ENCODE data around the gene CWF19L2. TPM values are rescaled to one million over a fixed set of nuclear protein-coding genes. Genes with fewer than 3 reads are reported as not detected.

Gene CWF19L2
- total and polyA plus RNA-seq, 10 donors = 7.4 to 35.7 (median 25.7) TPM

- H3K9me3 ChIP-seq = no peaks in the 10 kb centered on the region
- peaks cover 10 to 34% (median 23%) of the 10 kb centered on the region in 6 donors for H3K4me1 ChIP-seq
- no peaks in the 10 kb centered on the region for H3K27me3 ChIP-seq (replicated peaks in 1 of 7)
- intact Hi-C loops (cut with DNase I; ENCODE audit: low total_unique reads) = no loop called here
- no peak for TF ChIP-seq POLR2A (IDR thresholded peaks at IDR 0.05)
- TF ChIP-seq CTCF (IDR thresholded peaks at IDR 0.05 in 8 of 11, conservative IDR thresholded peaks at IDR 0.05 in 3 of 11) = no peak
- TF ChIP-seq POLR2AphosphoS5 (IDR thresholded peaks at IDR 0.05) = no peak
- WGBS, 5 donors = 0 to 1% (median 1%) methylated on average over 5 to 6 of the region's 6 CpGs
- DNase-seq = no peak
- H3K4me3 ChIP-seq = peak overlapping the region; percentile 63 to 88 (median 78)
- peaks cover 0 to 36% (median 26%) of the 10 kb centered on the region in 6 donors for H3K36me3 ChIP-seq
- peak overlapping the region; percentile 62 to 87 (median 84) for H3K27ac ChIP-seq
These were observed 444 bp downstream of the CWF19L2 start for GRCh38 chr11:107457205-107457557.

DNA sequence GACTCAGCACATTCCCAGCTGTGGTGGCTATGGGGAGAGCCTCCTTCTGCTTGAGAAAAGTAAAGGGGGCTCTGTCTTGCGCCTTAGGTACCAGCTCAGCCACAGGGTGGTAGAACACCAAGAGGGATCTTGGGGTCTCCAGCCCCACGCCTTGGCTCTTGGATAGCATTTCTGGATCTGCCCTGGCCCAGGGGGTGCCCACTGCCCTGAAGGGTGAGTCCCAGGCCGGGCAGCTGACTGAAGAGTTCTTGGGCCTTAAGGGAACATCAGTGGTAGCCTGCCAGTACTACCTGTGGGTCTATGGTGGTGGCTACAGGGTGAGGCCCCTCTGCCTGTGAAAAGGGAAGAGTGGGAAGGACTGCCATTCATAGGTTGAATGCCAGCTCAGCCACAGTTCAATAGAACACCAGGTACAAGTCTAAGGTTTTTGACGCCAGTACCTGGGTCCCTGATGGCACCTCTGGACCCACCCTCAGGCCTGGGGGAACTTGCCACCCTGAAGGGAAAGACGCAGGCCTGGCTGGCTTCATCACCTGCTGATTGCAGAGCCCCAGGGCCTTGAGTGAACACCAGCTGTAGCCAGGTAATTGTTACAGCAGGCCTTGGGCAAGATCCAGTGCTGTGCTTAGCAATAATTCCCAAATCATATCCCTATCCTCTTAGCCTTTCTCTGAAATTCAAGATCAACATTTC is 3.9 kb downstream of the CWF19L2 start:
- Histone ChIP-seq H3K4me1 (peaks cover 10 to 58% (median 24%) of the 10 kb centered on the region in 6 donors), H3K27me3 (replicated peaks in 1 of 7) (no peaks in the 10 kb centered on the region), H3K36me3 (peaks cover 0 to 57% (median 38%) of the 10 kb centered on the region in 6 donors), H3K9me3 (no peaks in the 10 kb centered on the region), H3K4me3 (no peak overlapping the region), H3K27ac (no peak overlapping the region)
- intact Hi-C loops (cut with DNase I; ENCODE audit: low total_unique reads) = no loop called here
- TF ChIP-seq CTCF (IDR thresholded peaks at IDR 0.05 in 8 of 11, conservative IDR thresholded peaks at IDR 0.05 in 3 of 11) = no peak
- TF ChIP-seq POLR2A (IDR thresholded peaks at IDR 0.05) = no peak
- WGBS, 5 donors = 88 to 96% (median 93%) methylated on average over 5 of the region's 5 CpGs
- DNase-seq = peak; percentile 69

DNA sequence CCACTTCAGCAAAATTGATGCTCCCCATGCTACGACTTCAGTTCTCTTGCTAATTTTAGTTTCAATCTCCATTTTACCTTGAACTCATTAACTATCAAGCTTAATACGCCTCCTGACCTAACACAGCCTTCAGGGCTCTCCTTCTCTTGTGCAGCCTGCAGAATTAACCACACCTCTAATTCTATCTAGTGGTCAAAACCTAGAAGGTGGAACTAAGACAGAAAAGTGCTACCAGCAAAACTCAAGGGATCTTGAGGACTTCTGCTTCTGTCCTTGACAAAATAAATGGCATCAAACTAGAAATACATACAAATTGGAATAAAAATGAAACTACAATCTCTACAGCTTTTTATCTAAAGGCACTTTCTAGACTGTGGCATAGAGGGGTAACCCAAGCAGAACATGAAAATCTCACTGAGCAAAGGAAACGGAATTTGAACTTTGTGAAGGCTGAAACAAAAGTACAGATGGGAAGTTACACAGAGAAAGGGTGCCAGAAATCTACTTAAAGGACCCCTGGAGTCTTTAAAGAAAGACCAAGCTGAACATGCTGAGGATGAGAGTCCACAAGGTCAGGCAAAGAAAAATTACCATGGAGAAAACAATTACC is 10.7 kb downstream of the CWF19L2 start:
- Histone ChIP-seq H3K36me3 (peaks cover 0 to 85% (median 40%) of the 10 kb centered on the region in 6 donors), H3K9me3 (no peaks in the 10 kb centered on the region), H3K27me3 (replicated peaks in 1 of 7) (no peaks in the 10 kb centered on the region), H3K27ac (no peak overlapping the region), H3K4me3 (no peak overlapping the region), H3K4me1 (peaks cover 0 to 36% (median 0%) of the 10 kb centered on the region in 6 donors)
- TF ChIP-seq CTCF (IDR thresholded peaks at IDR 0.05 in 8 of 11, conservative IDR thresholded peaks at IDR 0.05 in 3 of 11) = no peak
- TF ChIP-seq POLR2A (IDR thresholded peaks at IDR 0.05) = no peak
- TF ChIP-seq POLR2AphosphoS5 (IDR thresholded peaks at IDR 0.05) = no peak
- no peak for DNase-seq
- WGBS, 5 donors = 80 to 91% (median 86%) methylated on average over 3 of the region's 3 CpGs
- intact Hi-C loops (cut with DNase I; ENCODE audit: low total_unique reads) = no loop called here

DNA sequence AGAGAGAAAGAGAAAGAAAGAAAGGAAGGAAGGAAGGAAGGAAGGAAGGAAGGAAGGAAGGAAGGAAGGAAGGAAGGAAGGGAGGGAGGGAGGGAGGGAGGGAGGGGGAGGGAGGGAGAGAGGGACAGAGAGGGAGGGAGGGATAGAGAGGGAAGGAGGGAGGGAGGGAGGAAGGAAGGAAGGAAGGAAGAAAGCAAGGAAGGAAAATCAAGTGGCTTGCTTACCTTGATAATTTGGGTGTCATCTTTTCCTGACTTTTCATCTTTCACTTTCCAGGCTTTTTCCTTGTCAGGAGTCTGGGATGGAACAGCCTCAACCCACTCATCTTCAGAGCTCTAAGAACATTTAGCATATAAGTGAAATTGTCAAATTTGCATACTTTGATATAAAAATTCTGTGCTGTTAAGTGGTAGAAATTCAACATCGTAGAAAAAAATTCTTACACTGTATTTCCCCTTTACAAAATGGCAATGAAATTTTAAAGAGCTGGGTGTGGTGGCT is 14.9 kb downstream of the CWF19L2 start:
- Histone ChIP-seq H3K9me3 (no peaks in the 10 kb centered on the region), H3K4me1 (peaks cover 0 to 11% (median 0%) of the 10 kb centered on the region in 6 donors), H3K27me3 (replicated peaks in 1 of 7) (no peaks in the 10 kb centered on the region), H3K4me3 (no peak overlapping the region), H3K36me3 (peaks cover 0 to 100% (median 62%) of the 10 kb centered on the region in 6 donors), H3K27ac (no peak overlapping the region)
- TF ChIP-seq CTCF (IDR thresholded peaks at IDR 0.05 in 8 of 11, conservative IDR thresholded peaks at IDR 0.05 in 3 of 11) = no peak
- no peak for TF ChIP-seq POLR2A (IDR thresholded peaks at IDR 0.05)
- no peak for TF ChIP-seq POLR2AphosphoS5 (IDR thresholded peaks at IDR 0.05)
- WGBS, 5 donors = 92 to 100% (median 98%) methylated on average over 1 of the region's 1 CpG
- DNase-seq = no peak
- intact Hi-C loops (cut with DNase I; ENCODE audit: low total_unique reads) = no loop called here

Measured in spleen (tissue), 11 donors.